Measurements from ENCODE around the gene LAX1.

Gene LAX1

DNA sequence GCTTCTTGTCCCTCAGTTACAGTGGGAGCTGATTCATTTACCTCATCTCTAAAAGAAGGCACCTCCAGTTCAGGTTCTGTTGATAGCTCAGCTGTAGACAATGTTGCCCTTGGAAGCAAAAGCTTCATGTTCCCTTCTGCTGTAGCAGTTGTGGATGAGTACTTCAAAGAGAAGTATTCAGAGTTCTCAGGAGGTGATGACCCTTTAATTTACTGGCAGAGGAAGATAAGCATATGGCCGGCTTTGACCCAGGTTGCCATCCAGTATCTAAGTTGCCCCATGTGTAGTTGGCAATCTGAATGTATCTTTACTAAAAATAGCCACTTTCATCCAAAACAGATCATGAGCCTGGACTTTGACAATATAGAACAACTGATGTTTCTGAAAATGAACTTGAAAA lies 35.0 kb downstream of the LAX1 start:
- peaks cover 87% of the 10 kb centered on the region for H4K20me1 ChIP-seq
- TF ChIP-seq Cebpa-rat (IDR thresholded peaks at IDR 0.05), result no peak
- H3K9me3 ChIP-seq, result peaks cover 41% of the 10 kb centered on the region
- H3K27ac ChIP-seq, result no peak overlapping the region
- H3K9ac ChIP-seq, result no peak overlapping the region
- no peak overlapping the region for H3K4me2 ChIP-seq
- no peaks in the 10 kb centered on the region for H3K27me3 ChIP-seq
- H3K36me3 ChIP-seq, result peaks cover 61% of the 10 kb centered on the region
- H3K4me1 ChIP-seq, result peaks cover 23% of the 10 kb centered on the region
- no peak overlapping the region for H3K4me3 ChIP-seq

DNA sequence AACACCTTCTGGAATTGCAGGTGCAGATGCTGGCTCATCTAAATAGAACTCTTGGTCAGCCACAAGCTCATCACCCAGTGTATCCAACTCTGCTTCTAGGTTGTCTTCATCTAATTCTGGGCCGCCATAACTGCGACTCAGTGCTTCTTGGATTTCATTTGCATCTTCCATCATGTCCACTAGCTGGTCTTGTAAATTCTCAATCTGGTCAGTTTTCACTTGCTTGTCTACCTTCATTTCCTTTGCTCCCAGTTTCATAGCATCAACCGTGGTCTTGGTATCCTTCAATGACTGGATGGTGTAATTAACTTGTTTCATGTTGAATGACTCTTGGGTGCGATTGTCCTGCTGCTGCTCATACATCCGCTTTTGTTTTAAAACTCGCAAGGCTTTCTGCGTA lies 40.7 kb downstream of the LAX1 start:
- Histone ChIP-seq H3K4me3 (no peak overlapping the region), H4K20me1 (peaks cover 98% of the 10 kb centered on the region), H3K9ac (no peak overlapping the region), H3K36me3 (peaks cover 79% of the 10 kb centered on the region), H3K27ac (no peak overlapping the region), H3K27me3 (no peaks in the 10 kb centered on the region), H3K4me1 (no peaks in the 10 kb centered on the region), H3K9me3 (peaks cover 10% of the 10 kb centered on the region), H3K4me2 (no peak overlapping the region)
- no peak for TF ChIP-seq Cebpa-rat (IDR thresholded peaks at IDR 0.05)

DNA sequence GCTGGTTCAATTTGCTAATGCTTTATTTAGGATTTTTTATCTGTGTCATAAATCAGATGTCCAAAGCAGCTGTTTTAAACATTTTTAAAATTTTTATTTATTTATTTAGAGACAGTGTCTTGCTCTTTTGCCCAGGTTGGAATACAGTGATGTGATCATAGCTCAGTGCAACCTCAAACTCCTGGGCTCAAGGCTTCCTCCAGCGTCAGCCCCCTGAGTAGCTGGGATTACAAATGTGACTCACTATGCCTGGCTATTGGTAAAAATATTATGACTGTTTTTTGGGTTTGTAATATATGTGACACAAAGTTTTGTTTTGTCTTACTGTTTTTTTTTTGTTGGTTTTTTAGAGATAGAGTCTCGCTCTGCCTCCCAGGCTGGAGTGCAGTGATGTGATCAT lies 42.2 kb downstream of the LAX1 start:
- no peak overlapping the region for H3K9ac ChIP-seq
- H3K36me3 ChIP-seq, result peaks cover 90% of the 10 kb centered on the region
- TF ChIP-seq Cebpa-rat (IDR thresholded peaks at IDR 0.05), result no peak
- peaks cover 98% of the 10 kb centered on the region for H4K20me1 ChIP-seq
- H3K27ac ChIP-seq, result no peak overlapping the region
- no peaks in the 10 kb centered on the region for H3K4me1 ChIP-seq
- no peaks in the 10 kb centered on the region for H3K27me3 ChIP-seq
- peaks cover 10% of the 10 kb centered on the region for H3K9me3 ChIP-seq
- no peak overlapping the region for H3K4me3 ChIP-seq
- H3K4me2 ChIP-seq, result no peak overlapping the region

DNA sequence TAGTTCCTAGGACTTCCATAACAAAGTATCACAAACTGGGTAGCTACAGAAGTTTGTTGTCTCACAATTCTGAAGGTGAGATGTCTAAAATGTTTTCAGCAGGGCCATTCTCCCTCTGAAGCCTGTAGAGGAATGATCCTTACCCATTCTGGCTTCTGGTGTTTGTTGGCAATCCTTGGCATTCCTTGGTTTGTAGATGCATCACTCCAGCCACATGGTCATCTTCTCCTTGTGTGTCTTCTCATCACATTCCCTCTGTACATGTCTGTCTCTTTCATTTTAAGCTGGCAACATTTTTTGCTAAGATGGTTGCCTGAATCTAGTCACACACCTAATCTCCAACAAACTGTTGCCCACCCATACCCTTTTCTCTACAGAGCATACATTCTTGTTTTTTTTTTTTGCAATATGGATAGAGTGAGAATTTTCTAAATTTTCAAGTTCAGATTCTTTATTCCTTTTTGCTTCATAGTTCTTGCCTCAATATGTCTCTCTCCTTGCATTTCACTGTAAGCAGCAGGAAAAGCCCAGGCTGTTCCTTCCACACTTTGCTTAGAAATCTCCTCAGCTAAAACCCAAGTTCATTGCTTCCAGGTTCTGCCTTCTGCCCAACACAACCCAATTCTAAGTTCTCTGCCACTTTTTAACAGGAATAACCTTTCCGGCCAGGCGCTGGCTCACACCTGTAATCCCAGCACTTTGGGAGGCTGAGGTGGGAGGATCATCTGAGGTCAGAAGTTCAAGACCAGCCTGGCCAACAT lies 48.8 kb downstream of the LAX1 start:
- TF ChIP-seq Cebpa-rat (IDR thresholded peaks at IDR 0.05), result no peak
- H3K27ac ChIP-seq, result no peak overlapping the region
- H3K4me2 ChIP-seq, result no peak overlapping the region
- peaks cover 92% of the 10 kb centered on the region for H3K36me3 ChIP-seq
- no peaks in the 10 kb centered on the region for H3K4me1 ChIP-seq
- no peak overlapping the region for H3K9ac ChIP-seq
- H3K27me3 ChIP-seq, result no peaks in the 10 kb centered on the region
- H3K4me3 ChIP-seq, result no peak overlapping the region
- peaks cover 6% of the 10 kb centered on the region; the same call in 1 of the 2 replicates for H3K9me3 ChIP-seq
- H4K20me1 ChIP-seq, result peaks cover 100% of the 10 kb centered on the region

DNA sequence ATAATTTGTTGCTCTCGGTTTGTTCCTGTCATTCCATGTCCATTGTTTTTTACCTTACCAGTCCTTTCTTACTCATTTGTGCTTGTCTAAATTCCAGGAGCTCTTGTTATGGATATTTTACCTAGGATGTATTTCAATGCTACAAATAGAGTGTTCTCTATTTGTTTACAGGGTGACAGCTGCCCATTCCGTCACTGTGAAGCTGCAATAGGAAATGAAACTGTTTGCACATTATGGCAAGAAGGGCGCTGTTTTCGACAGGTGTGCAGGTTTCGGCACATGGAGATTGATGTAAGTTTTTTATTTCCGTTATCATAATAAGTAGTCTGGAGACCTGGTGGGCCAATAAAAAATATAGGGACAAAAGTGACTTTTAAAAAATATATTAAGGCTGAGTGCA lies 53.4 kb downstream of the LAX1 start:
- Histone ChIP-seq H3K4me2 (no peak overlapping the region), H3K9me3 (peaks cover 6% of the 10 kb centered on the region; the same call in 1 of the 2 replicates), H3K4me1 (no peaks in the 10 kb centered on the region), H3K27me3 (no peaks in the 10 kb centered on the region), H3K36me3 (peaks cover 95% of the 10 kb centered on the region), H3K4me3 (no peak overlapping the region), H3K9ac (no peak overlapping the region), H3K27ac (no peak overlapping the region), H4K20me1 (peaks cover 90% of the 10 kb centered on the region)
- TF ChIP-seq Cebpa-rat (IDR thresholded peaks at IDR 0.05), result no peak

DNA sequence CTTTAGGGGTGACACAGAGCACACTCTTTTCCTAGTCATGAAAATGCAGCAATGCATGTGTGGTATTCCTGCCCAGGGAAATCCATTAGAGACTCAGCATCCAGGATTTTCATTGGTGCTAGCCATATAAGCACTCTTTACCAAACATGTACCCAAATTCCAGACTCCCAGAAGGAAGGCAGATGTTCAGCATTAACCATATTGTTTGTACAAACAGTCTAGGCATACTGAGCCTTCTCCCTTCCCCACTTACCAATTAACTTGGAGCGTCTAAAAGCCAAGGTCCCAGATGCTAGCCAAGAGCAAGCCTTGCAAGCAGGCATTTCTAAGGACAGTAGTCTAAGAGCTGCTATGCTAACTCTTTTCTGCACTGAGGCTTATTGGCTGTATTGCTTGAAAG lies 58.3 kb downstream of the LAX1 start:
- H3K9ac ChIP-seq, result no peak overlapping the region
- H4K20me1 ChIP-seq, result peaks cover 90% of the 10 kb centered on the region
- H3K27me3 ChIP-seq, result no peaks in the 10 kb centered on the region
- no peaks in the 10 kb centered on the region for H3K9me3 ChIP-seq
- no peaks in the 10 kb centered on the region for H3K4me1 ChIP-seq
- H3K4me2 ChIP-seq, result no peak overlapping the region
- TF ChIP-seq Cebpa-rat (IDR thresholded peaks at IDR 0.05), result no peak
- no peak overlapping the region for H3K27ac ChIP-seq
- H3K4me3 ChIP-seq, result no peak overlapping the region
- H3K36me3 ChIP-seq, result peaks cover 99% of the 10 kb centered on the region
